CD14-positive monocyte (primary cell): ENCODE measurements around the gene PKP4. TPM values are rescaled to one million over a fixed set of nuclear protein-coding genes. Genes with fewer than 3 reads are reported as not detected.

Source experiments
- DNase-seq, 3 donors: peaks; one replicate each; pipeline ENCODE4 v3.0.0-alpha.2; 2011 to 2022
- H2AFZ ChIP-seq: 2 replicates; pipeline ENCODE4 v1.6.0; 2012; ENCODE audit warnings: mild to moderate bottlenecking, low read depth, low read length, inconsistent platforms; ENCODE audit not compliant: insufficient read depth, poor library complexity, severe bottlenecking
- H3K27ac ChIP-seq, 2 donors: 1 replicate in 1 of 2; 2 replicates in 1 of 2; pipeline ENCODE4 v1.5.1; 2012 to 2013; ENCODE audit warnings: low read length in 2 of 2, control low read depth in 1 of 2, inconsistent platforms in 1 of 2, low read depth in 1 of 2, mild to moderate bottlenecking in 1 of 2
- H3K27me3 ChIP-seq, 2 donors: one replicate each; pipeline versions ENCODE4 v1.6.0 to v1.6.1; 2011 to 2013; ENCODE audit warnings: low read length in 2 of 2; ENCODE audit not compliant: control insufficient read depth in 2 of 2, insufficient read depth in 2 of 2
- H3K36me3 ChIP-seq, 2 donors: replicated peaks in 1 of 2; 1 replicate in 1 of 2; 2 replicates in 1 of 2; pipeline versions ENCODE4 v1.5.1 to v1.6.1; 2012 to 2013; ENCODE audit warnings: low read length in 2 of 2, control low read depth in 1 of 2, inconsistent platforms in 1 of 2, mild to moderate bottlenecking in 1 of 2; ENCODE audit not compliant: insufficient read depth in 2 of 2, control insufficient read depth in 1 of 2
- H3K4me1 ChIP-seq, 2 donors: 1 replicate in 1 of 2; 2 replicates in 1 of 2; pipeline versions ENCODE4 v1.5.1 to v1.6.1; 2012 to 2013; ENCODE audit warnings: low read length in 2 of 2, control low read depth in 1 of 2, inconsistent platforms in 1 of 2, mild to moderate bottlenecking in 1 of 2, moderate library complexity in 1 of 2; ENCODE audit not compliant: insufficient read depth in 2 of 2, control insufficient read depth in 1 of 2
- H3K4me2 ChIP-seq: replicated peaks from 2 replicates; pipeline ENCODE3; 2012; ENCODE audit warnings: low read length, moderate library complexity, mild to moderate bottlenecking; ENCODE audit not compliant: poor library complexity, severe bottlenecking; ENCODE audit errors: extremely low read depth
- H3K4me3 ChIP-seq, 3 experiments: fragments of 200-600 bp in 1 of 3; sonication (generic) in 1 of 3; replicated peaks in 1 of 3; 1 replicate in 2 of 3; 2 replicates in 1 of 3; pipeline ENCODE4 v1.5.1; 2011 to 2013; ENCODE audit warnings: low read length in 3 of 3, mild to moderate bottlenecking in 3 of 3, control low read depth in 2 of 3, low read depth in 2 of 3, inconsistent platforms in 1 of 3, moderate library complexity in 1 of 3
- H3K79me2 ChIP-seq: 2 replicates; pipeline ENCODE4 v1.6.0; 2012; ENCODE audit warnings: mild to moderate bottlenecking, control low read depth, inconsistent platforms, low read length, moderate library complexity; ENCODE audit not compliant: insufficient read depth
- H3K9ac ChIP-seq: 2 replicates; pipeline ENCODE4 v1.6.0; 2017; ENCODE audit warnings: low read length, mild to moderate bottlenecking; ENCODE audit not compliant: insufficient read depth, poor library complexity, severe bottlenecking
- H3K9me3 ChIP-seq, 2 donors: replicated peaks in 1 of 2; 1 replicate in 1 of 2; 2 replicates in 1 of 2; pipeline versions ENCODE4 v1.5.1 to v1.6.1; 2012 to 2013; ENCODE audit warnings: low read length in 2 of 2, control low read depth in 1 of 2; ENCODE audit not compliant: control insufficient read depth in 1 of 2, insufficient read depth in 1 of 2
- H4K20me1 ChIP-seq: 2 replicates; pipeline ENCODE4 v1.6.0; 2012; ENCODE audit warnings: mild to moderate bottlenecking, low read length, control low read depth, moderate library complexity; ENCODE audit not compliant: insufficient read depth
- H3K27ac Mint-ChIP-seq, 7 donors: one replicate each; pipeline ENCODE4 v1.8.0; 2020; ENCODE audit warnings: mild to moderate bottlenecking in 7 of 7, mixed read lengths in 7 of 7, moderate library complexity in 6 of 7, inconsistent platforms in 2 of 7
- H3K27me3 Mint-ChIP-seq, 3 donors: one replicate each; pipeline ENCODE4 v1.8.0; 2021 to 2022; ENCODE audit warnings: low read depth in 3 of 3, mild to moderate bottlenecking in 3 of 3, mixed read lengths in 3 of 3, moderate library complexity in 3 of 3, inconsistent platforms in 1 of 3
- H3K36me3 Mint-ChIP-seq, 2 donors: one replicate each; pipeline ENCODE4 v1.8.0; 2020; ENCODE audit warnings: mixed read lengths in 2 of 2, inconsistent platforms in 1 of 2, mild to moderate bottlenecking in 1 of 2
- H3K4me1 Mint-ChIP-seq: one replicate; pipeline ENCODE4 v1.8.0; 2020; ENCODE audit warnings: mild to moderate bottlenecking, mixed read lengths
- H3K4me3 Mint-ChIP-seq, 2 donors: one replicate each; pipeline ENCODE4 v1.8.0; 2020; ENCODE audit warnings: mild to moderate bottlenecking in 2 of 2, mixed read lengths in 2 of 2, moderate library complexity in 1 of 2
- H3K9me3 Mint-ChIP-seq, 7 donors: one replicate each; pipeline ENCODE4 v1.8.0; 2020 to 2022; ENCODE audit warnings: mixed read lengths in 7 of 7, mild to moderate bottlenecking in 6 of 7, moderate library complexity in 6 of 7, inconsistent platforms in 2 of 7
- WGBS: methylation state at CpG from one replicate; pipeline ENCODE4 v1.1.5; 2013; ENCODE audit warnings: missing lambda C conversion rate; ENCODE audit not compliant: insufficient coverage; 5-methylcytosine and 5-hydroxymethylcytosine counted together
- intact Hi-C, 2 donors: fragments of 100-400 bp; cut with micrococcal nuclease; formaldehyde crosslinking; loops; one replicate each; pipeline versions ENCODE4 v1.15.0 to v1.15.1; 2023
- polyA plus RNA-seq, 3 donors: library from polyadenylated mRNA; depleted of rRNA in 1 of 3; unstranded in 2 of 3; stranded (reverse) in 1 of 3; fragments of 300-500 nt in 2 of 3; fragments of >200 nt in 1 of 3; fragmentation: Illumina TruSeq in 2 of 3; gene quantifications; 1 replicate in 2 of 3; 2 replicates in 1 of 3; pipeline ENCODE4 v1.2.3, GENCODE V29; 2012 to 2021
- TF ChIP-seq, protein P1 (sequence below): fragments of 200-600 bp; IDR thresholded peaks from one replicate; pipeline ENCODE4 v1.8.0; 2022; ENCODE audit warnings: antibody characterized with exemption, mild to moderate bottlenecking

Gene PKP4
- polyA plus RNA-seq, 3 donors: 0.33 to 9.4 (median 0.73) TPM

DNA sequence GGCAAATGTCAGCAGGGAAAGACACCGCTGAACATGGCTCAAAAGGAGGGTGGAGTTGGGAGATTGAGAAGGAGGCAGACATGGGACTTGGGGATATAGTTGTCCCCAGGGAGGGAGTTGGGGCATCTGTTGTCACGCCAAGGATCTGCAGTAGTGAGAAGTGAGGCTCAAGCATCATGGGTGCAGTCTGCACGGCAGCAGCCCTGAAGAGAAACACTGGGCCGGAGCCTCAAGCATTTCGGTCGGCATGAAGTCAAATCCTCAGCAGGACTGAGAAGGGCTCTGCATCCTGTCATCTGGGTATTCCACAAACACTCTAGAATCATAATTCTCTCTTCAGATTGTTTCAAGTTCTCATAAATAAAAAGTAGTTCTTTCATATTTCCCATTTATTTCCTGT is 205.7 kb downstream of the PKP4 start:
- TF ChIP-seq, protein P1, sequence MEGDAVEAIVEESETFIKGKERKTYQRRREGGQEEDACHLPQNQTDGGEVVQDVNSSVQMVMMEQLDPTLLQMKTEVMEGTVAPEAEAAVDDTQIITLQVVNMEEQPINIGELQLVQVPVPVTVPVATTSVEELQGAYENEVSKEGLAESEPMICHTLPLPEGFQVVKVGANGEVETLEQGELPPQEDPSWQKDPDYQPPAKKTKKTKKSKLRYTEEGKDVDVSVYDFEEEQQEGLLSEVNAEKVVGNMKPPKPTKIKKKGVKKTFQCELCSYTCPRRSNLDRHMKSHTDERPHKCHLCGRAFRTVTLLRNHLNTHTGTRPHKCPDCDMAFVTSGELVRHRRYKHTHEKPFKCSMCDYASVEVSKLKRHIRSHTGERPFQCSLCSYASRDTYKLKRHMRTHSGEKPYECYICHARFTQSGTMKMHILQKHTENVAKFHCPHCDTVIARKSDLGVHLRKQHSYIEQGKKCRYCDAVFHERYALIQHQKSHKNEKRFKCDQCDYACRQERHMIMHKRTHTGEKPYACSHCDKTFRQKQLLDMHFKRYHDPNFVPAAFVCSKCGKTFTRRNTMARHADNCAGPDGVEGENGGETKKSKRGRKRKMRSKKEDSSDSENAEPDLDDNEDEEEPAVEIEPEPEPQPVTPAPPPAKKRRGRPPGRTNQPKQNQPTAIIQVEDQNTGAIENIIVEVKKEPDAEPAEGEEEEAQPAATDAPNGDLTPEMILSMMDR: no peak
- Mint-ChIP-seq H3K27me3 (peaks cover 0 to 1% (median 0%) of the 10 kb centered on the region in 3 donors), H3K36me3 (peaks cover 27 to 31% of the 10 kb centered on the region in 2 donors), H3K4me3 (no peak overlapping the region), H3K9me3 (no peaks in the 10 kb centered on the region), H3K27ac (no peak overlapping the region), H3K4me1 (no peaks in the 10 kb centered on the region)
- no peak overlapping the region for H3K27ac ChIP-seq
- DNase-seq: no peak
- H3K4me2 ChIP-seq: no peak overlapping the region
- peaks cover 22 to 76% of the 10 kb centered on the region in 2 donors for H3K36me3 ChIP-seq
- H4K20me1 ChIP-seq: no peaks in the 10 kb centered on the region
- no peak overlapping the region for H3K4me3 ChIP-seq
- WGBS: 100% methylated on average over 3 of the region's 6 CpGs
- intact Hi-C loops: no loop called here
- no peaks in the 10 kb centered on the region for H3K4me1 ChIP-seq
- H3K9me3 ChIP-seq: no peaks in the 10 kb centered on the region
- no peak overlapping the region for H2AFZ ChIP-seq
- H3K79me2 ChIP-seq: no peaks in the 10 kb centered on the region
- no peak overlapping the region for H3K9ac ChIP-seq
- no peaks in the 10 kb centered on the region for H3K27me3 ChIP-seq

DNA sequence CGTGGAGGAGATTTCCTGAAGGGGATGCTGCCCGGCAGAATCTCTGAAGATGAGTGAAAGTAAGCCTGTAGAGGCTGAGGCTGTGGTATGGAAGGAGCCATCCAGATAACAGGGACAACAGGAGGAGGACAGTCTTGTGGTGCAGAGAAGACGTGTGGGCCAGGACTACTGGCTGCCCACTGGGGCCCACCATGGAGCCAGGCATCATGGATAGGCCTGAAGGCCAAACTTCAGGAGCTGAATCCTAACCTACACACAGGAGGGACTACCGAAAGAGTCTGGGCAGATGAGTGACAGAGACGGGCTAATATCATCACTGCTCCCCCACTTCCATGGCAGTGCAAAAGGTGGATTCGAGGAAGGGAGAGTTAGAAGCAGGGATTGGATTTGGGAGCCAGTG is 207.0 kb downstream of the PKP4 start:
- H3K27ac ChIP-seq: no peak overlapping the region
- 90% methylated on average over 2 of the region's 6 CpGs for WGBS
- TF ChIP-seq, protein P1: no peak
- Mint-ChIP-seq H3K4me3 (no peak overlapping the region), H3K27ac (no peak overlapping the region), H3K9me3 (no peaks in the 10 kb centered on the region), H3K27me3 (peaks cover 0 to 1% (median 0%) of the 10 kb centered on the region in 3 donors), H3K4me1 (no peaks in the 10 kb centered on the region), H3K36me3 (peaks cover 33 to 36% of the 10 kb centered on the region in 2 donors)
- no peaks in the 10 kb centered on the region for H3K4me1 ChIP-seq
- H3K4me2 ChIP-seq: no peak overlapping the region
- H3K9me3 ChIP-seq: no peaks in the 10 kb centered on the region
- H3K36me3 ChIP-seq: peaks cover 24 to 88% of the 10 kb centered on the region in 2 donors
- no peaks in the 10 kb centered on the region for H3K27me3 ChIP-seq
- DNase-seq: no peak
- H3K4me3 ChIP-seq: no peak overlapping the region
- intact Hi-C loops: no loop called here
- H3K79me2 ChIP-seq: no peaks in the 10 kb centered on the region
- H2AFZ ChIP-seq: no peak overlapping the region
- no peaks in the 10 kb centered on the region for H4K20me1 ChIP-seq
- no peak overlapping the region for H3K9ac ChIP-seq
